ENCODE results near the gene POLD1.

DNA sequence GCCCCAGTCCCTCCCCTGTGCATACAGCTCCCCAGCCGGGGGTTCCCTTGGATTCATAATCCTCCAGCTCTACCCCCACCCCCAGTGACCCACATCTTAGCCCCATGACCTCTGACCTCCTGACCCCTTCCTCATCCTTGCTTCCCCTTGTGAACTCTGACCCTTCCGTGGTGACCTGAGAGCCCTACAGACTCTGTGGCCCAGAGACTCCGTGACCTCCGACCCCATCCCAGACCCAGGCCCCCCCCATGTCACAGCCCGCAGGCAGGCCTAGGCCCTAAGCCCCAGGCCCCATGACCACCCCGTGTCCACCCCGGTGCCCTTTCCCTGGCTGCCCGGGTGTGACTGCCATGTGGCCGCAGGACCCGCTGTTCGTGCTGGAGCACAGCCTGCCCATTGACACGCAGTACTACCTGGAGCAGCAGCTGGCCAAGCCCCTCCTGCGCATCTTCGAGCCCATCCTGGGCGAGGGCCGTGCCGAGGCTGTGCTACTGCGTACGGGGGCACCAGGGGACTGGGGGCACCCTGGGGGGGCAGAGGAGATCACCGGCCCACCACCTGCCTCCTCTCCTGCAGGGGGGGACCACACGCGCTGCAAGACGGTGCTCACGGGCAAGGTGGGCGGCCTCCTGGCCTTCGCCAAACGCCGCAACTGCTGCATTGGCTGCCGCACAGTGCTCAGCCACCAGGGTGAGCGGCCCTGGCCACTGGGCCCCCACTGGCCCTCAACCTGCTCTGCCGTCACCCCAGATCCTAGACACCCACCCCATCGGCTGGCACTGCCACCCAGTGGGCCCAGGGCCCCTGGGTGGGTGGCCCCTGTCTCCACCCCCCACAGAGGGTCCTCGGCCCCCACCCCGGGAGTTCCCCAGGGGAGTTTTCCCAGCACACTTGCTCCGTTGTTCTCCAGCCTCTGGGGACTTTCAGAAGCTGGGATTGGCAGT lies 32.2 kb downstream of the POLD1 start:
- TF ChIP-seq GABPA (IDR thresholded peaks at IDR 0.05 in 1 of 2, conservative IDR thresholded peaks at IDR 0.05 in 1 of 2) (no peak), YY1 (IDR thresholded peaks at IDR 0.05) (no peak), JUND (IDR thresholded peaks at IDR 0.05) (no peak)
- TF ChIP-seq, protein P1, sequence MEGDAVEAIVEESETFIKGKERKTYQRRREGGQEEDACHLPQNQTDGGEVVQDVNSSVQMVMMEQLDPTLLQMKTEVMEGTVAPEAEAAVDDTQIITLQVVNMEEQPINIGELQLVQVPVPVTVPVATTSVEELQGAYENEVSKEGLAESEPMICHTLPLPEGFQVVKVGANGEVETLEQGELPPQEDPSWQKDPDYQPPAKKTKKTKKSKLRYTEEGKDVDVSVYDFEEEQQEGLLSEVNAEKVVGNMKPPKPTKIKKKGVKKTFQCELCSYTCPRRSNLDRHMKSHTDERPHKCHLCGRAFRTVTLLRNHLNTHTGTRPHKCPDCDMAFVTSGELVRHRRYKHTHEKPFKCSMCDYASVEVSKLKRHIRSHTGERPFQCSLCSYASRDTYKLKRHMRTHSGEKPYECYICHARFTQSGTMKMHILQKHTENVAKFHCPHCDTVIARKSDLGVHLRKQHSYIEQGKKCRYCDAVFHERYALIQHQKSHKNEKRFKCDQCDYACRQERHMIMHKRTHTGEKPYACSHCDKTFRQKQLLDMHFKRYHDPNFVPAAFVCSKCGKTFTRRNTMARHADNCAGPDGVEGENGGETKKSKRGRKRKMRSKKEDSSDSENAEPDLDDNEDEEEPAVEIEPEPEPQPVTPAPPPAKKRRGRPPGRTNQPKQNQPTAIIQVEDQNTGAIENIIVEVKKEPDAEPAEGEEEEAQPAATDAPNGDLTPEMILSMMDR (IDR thresholded peaks at IDR 0.05; ENCODE audit: low read depth, low read length, missing input control): no peak

Data from liver (tissue), 3 donors.